Testis (tissue), 2 donors: Measurements from ENCODE around the gene FRG2B.

Source experiments
- CTCF ChIP-seq, 3 experiments: fragments of 450-650 bp in 2 of 3; fragments of 200-600 bp in 1 of 3; sonication (generic) in 1 of 3; IDR thresholded peaks; one replicate each; pipeline ENCODE4 v1.5.1; 2016 to 2019; ENCODE audit warnings: antibody characterized with exemption in 3 of 3, mild to moderate bottlenecking in 2 of 3, moderate library complexity in 1 of 3
- POLR2A ChIP-seq: fragments of 450-650 bp; IDR thresholded peaks from one replicate; pipeline ENCODE4 v1.6.1; 2017; ENCODE audit warnings: antibody characterized with exemption, mild to moderate bottlenecking, moderate library complexity

GRCh38 chr10:133592716-133593115 lies 33.9 kb downstream of the FRG2B start:
- TF ChIP-seq POLR2A: no peak
- TF ChIP-seq CTCF (IDR thresholded peaks at IDR 0.05): no peak
